D721Med (cell line): ENCODE results near the gene FAP.

Source experiments
- DNase-seq: peaks from one replicate; pipeline ENCODE4 v3.0.0; 2011; ENCODE audit warnings: low spot score; ENCODE audit not compliant: insufficient read length
- FAIRE-seq: peaks from 2 replicates; lab custom pipeline; 2011; peaks lifted over from hg19 to GRCh38; lab: Jason Lieb, UNC
- CTCF ChIP-seq: IDR thresholded peaks from 2 replicates; pipeline ENCODE4 v1.5.1; 2012; ENCODE audit warnings: mild to moderate bottlenecking, control low read depth; ENCODE audit not compliant: insufficient read depth; ENCODE audit errors: missing control alignments

The FAP gene

GRCh38 chr2:162125138-162125537 is 118.1 kb downstream of the FAP start:
- TF ChIP-seq CTCF, result no peak
- no peak for DNase-seq
- no peak for FAIRE-seq

- FAIRE-seq (peak; percentile 84), DNase-seq (no peak)
- peak; percentile 71 for TF ChIP-seq CTCF
These were observed 119.2 kb downstream of the FAP start for GRCh38 chr2:162123806-162124758.
